ENCODE data around the gene MECP2.

MECP2 gene

DNA sequence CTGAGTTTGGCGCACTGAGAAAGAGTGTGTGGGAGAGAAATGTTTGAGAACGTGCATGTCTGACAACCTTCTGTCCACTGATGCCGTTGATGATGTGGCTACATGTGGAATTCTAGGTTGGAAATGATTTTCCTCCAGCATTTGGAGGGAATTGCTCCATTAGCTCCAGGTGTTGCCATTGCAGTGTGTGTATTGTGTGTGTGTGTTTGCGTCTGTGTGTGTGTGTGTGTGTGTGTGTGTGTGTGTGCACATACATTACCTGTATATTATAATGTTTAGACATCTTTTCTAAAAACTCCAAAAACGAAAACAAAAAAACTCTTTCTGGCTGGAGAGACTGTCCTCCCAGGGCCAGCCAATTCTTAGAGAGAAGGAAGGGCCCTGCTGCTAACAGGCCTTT lies 18.2 kb upstream of the MECP2 start:
- DNase-seq (ENCODE audit: low spot score): no peak

- DNase-seq (ENCODE audit: low spot score): no peak
Observed at GRCh38 chrX:154115071-154115470, 17.6 kb upstream of the MECP2 start.

DNA sequence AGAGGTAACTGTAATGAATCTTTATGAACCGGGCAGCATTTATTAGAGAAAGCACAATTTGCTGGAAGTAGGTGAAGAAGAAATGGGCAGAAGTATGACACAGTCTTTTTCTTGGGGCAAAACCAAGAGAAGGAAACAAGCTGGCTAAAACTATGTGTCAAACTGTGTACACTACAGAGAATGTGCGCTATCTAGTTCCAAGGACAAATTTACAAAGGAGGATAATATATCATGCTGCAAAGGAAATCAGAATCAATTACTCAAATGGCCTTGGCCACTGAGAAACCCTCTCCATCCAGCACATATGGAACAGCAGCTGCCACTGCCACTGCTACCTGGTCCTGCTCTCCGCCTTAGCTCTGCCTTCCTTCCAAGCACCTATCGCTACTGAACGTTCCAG lies 17.1 kb upstream of the MECP2 start:
- no peak for DNase-seq (ENCODE audit: low spot score)

DNA sequence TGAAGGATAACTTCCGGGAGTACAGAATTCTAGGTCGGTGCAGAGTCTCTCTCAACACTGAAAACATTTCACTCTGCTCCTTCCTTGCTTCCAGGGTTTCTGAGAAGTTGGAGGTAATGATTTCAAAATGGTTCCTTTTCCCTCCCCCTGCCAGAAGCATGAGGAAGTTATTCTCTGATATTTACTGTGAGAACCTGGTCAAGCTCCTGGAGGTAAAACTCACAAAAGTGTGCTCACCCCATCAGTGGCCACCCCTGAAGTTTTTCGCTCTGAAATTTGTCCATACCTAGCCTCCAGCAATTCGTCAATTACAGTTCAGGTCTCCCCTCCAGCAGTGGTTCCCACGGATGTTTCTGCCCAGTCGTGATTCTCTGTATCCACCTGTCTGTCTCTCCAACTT lies 16.2 kb upstream of the MECP2 start:
- no peak for DNase-seq (ENCODE audit: low spot score)

GRCh38 chrX:154098551-154098950 lies 1.0 kb upstream of the MECP2 start:
- no peak for DNase-seq (ENCODE audit: low spot score)

DNA sequence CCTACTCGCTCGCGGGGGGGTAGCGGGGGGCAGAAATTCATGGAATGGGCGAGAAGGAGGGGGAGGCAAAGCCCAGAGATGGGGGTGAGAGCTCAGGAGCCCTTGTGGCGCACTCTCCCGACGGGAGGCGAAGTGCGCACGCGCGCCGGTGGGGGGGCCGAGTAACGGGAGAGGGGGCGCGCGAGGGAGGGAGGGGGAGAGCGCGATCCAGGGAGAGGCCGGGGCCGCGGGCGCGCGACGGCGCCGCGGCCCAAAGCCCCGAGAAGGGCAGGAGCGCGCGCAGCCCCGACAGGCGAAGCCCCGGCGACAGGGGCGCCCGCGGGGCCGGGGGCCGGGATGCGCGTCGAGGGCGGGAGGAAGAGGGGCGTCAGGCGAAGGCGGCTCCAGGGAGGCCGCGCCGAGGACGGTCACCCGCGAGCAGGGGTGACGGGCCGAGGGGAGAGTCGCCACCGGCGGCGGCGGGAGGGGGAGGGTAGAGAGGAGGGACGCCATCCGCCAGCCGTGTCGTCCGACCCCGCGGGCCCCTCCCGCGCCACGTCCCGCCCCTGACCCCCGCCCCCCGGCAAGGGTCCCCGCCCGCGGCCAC lies 421 bp downstream of the MECP2 start:
- DNase-seq (ENCODE audit: low spot score): peak; percentile 76

- DNase-seq (ENCODE audit: low spot score): no peak
Observed at GRCh38 chrX:154096140-154097002, 1.1 kb downstream of the MECP2 start.

DNA sequence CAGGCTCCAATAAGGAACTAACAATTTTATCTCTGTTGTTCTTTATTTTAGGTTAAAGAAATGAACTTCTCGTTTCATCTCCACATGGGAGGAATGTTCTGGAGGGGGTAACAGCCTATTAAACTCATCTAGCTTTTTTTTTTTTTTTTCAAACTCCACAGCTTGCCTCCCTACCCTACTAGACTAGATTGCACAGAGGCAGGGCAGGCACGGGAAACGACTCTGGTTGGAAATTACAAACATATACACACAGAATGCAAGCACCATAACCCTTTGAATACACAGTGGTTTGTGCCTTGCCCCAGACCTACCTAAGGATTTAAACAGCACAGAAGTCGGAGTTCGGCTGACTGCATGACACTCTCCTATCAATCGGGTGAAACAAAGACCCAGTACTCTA lies 2.7 kb downstream of the MECP2 start:
- DNase-seq (ENCODE audit: low spot score): no peak

DNA sequence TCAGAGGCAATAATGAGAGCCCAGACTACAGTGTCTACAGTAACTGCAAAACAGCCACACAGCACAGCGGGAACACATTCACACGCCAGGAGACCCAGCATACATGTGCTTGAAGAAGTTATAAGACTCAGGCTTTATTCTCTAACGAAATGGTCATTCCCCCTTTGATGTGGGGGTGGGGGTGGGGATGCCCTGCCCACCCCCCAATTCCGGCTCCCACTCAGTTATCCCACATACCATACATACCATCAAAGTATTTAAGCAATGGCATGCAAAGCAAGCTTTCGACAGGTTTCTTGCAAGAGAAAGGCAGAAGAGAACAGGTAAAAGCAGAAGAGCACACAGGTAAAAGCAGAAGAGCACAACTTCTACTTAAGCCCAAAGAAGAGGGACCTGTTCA lies 3.6 kb downstream of the MECP2 start:
- no peak for DNase-seq (ENCODE audit: low spot score)

- DNase-seq (ENCODE audit: low spot score): no peak
Observed at GRCh38 chrX:154092371-154092770, 5.1 kb downstream of the MECP2 start.

DNA sequence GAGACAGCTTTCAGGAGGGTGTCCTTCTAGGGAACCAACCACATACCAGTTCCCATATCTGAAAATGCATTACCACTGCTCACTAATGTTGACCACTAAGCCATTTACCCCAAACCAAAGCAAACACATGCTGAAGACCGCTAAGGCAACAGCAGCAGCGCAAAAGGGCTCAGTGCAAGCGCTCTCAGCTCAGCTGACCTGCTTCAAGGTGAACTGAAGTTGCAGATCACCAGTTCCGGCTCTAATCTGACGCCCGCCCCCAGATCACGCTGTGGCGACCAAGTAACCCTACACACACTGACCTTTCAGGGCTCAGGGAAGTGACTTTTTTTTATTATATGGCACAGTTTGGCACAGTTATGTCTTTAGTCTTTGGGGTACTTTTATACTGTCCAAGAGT lies 5.8 kb downstream of the MECP2 start:
- DNase-seq (ENCODE audit: low spot score): no peak

DNA sequence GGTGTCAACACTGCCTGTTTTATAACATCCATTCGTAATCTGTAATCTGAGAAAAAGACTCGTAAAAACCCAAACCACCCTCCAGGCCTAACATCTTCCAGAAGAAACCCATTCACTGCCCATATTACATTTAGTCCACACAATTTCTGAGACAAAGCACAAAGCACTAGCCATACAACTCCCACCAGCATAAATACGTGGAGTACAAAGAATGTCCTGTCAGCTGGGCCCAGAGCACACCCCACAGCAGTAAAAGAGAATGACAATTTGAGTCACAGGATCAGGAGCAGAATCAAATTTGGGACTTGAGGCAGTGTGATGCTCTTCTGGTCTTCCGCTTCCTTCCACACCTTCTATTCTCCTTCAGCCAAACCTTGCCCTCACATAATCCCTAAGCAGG lies 6.8 kb downstream of the MECP2 start:
- DNase-seq (ENCODE audit: low spot score): no peak

DNA sequence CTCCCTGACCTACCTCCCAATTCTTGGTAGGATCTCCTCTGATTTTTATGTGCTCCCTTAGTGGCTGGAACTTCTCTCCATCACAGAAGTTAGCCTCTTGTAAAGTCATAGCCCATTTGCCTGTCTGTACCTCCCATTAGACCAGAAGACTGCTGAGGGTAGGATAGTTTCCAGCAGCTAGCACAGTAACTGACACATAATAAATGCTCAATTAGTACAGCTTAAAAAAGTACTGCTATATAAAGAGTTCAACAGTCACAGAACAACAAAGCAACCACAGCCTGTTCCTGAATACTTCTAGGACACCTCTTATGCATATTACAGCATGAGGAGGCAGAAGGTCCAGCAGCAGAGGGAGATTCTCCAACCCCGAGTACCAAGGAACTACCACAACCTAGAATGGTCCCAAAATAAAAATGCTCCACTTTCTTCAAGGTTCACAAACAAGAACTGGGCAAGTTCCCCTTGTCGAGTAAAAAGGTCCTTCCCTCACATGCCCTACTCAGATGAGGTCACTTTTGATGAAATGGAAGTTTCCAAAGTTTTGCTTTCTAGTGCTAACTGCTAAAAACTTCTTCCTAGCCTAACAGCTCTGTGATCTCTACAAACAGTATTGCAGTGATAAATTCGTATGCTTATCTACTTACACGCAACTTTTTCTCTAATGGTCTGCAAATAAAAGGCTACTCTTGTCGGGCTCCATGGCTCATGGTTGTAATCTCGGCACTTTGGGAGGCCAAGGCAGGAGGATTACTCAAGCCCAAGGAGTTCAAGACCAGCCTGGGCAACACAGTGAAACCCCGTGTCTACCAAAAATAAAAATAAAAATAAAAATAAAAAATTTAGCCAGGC lies 12.8 kb downstream of the MECP2 start:
- DNase-seq (ENCODE audit: low spot score): no peak

DNA sequence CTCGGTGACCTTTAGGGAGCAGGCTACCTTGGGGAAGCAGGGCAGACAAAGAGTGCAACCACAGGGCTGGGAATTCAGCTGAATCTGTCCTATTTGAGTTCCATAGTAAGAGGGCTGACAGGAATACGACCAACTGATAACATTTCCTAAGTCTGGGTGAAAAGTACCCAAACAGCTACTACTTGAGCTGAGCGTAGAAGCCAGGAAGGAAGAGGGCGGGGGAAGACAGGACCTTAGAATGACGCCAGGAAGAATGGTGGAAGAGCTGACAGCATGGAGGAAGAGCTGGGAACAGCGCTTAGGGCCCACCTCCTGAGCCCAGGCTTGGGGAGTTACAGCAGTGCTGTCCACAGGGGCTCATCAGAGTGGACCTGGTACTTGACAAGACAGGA lies 14.4 kb downstream of the MECP2 start:
- DNase-seq (ENCODE audit: low spot score): no peak

DNA sequence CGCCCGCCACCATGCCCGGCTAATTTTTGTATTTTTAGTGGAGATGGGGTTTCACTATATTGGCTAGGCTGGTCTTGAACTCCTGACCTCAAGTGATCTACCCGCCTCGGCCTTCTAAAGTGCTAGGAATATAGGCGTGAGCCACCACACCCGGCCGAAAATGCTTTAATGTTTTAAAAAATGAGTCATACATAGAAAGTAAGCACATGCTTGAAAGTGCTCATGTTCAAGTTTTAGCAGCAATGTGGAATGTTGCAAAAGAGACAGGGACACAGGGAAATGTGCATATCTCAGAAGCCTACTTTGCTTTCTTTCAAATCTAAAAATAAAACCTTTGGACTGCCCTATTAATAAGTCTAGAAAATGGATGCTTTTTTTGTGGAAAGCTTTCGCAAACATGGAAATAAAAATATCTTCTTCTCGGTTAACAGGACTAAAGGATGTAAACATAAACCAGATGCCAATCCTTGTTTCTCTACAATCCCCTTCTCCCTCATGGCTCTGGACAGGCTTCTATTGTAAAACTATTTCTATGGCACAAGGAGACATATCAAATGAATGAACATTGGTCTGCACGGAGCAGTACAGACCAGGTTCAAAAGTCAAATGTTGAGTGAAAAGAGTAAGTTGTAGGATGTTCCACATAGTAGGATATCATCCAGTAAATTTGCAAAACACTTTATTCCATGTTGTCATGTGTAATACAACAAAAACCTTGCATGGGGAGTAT lies 15.0 kb downstream of the MECP2 start:
- no peak for DNase-seq (ENCODE audit: low spot score)

DNA sequence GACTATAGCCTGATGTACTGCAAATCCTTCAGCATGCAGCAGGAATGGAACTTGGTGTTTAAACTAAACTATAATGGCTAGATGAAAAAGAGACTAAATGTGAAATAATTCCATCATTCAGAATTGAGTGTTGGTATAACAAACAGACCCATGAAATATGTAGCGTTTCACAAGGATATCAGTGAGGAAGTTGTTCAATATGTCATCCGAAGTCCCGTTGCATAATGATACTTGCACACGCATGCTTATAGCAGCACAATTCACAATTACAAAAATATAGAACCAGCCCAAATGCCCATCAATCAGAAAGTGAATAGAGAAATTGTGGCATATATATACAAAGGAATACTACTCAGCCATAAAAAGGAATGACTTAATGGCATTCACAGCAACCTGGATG lies 20.4 kb downstream of the MECP2 start:
- DNase-seq (ENCODE audit: low spot score): no peak

- no peak for DNase-seq (ENCODE audit: low spot score)
Observed at GRCh38 chrX:154074199-154074598, 23.3 kb downstream of the MECP2 start.

- DNase-seq (ENCODE audit: low spot score): no peak
Observed at GRCh38 chrX:154072192-154072591, 25.3 kb downstream of the MECP2 start.

DNA sequence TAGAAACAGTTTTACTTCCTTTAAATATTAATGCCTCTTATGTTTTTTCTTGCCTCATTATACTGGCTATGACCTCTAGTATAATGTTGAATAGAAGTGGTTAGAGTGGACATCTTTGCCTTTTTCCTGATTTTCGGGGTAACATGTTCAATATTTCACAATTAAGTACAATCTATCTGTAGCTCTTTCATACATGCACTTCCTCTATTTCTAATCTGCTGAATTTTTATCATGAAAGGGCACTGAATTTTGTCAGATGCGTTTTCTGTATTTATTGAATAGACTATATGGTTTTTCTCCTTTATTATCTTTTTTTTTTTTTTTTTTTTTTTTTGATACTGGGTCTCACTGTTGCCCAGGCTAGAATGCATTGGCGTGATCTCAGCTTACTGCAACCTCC lies 29.0 kb downstream of the MECP2 start:
- no peak for DNase-seq (ENCODE audit: low spot score)

DNA sequence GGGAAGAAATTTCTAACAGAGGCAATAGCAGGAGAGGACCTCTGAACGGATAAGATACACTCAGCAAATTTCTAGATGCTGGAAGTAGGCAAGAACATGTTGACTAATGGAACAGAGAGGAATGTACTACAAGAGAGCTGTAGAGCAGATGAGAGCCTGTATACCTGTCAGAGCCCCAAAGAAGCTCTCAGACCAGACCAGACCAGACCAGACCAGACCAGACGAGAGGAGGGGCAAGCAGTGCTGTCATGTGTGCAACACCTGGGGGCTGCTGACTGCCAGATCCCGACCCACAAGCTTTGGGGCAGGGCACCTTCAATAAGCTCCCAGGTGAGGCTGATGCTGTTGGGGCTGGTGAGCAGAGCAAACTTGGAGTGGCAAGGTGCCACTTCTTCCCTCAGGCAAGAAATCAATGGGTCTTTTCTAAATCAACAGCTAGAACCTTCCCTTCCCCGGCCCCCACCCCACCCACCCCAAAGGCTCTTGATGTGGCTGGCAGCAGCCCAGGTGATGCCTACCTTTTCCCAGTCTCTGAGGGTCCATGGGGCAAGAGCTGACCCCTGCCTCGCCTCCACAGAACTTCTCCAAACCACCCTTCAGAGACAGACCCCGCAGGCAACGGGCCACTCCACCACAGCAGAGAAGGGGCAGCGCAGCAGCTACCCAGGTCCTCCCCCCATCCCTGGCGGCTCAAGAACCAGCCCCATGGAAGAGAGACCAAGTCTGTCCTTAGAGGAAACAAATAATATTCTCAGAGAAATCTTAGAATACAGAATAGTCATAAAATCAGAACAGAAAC lies 32.7 kb downstream of the MECP2 start:
- no peak for DNase-seq (ENCODE audit: low spot score)

DNA sequence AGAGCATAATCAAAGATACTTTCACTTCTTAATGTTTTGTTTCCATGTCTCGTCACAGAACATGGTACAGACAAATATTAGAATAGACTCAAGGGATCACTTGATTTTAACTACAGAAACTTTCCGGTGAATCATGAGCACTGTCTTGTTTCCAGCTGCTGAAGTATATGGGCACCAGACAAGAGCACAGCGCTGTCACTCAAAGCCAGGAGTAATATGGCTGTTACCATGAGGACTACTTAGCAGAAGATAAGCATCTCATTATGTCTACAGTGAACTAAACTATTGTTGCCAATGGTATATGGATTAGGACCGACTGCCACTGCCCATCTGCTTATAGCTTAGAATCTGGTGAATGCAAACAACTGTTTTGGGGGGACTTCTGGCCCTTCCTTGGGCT lies 34.3 kb downstream of the MECP2 start:
- no peak for DNase-seq (ENCODE audit: low spot score)

Measured in left forelimb (tissue), 1 donor.